Measurements from ENCODE around the gene GIPC1.

- TF ChIP-seq POLR2A (IDR thresholded peaks at IDR 0.05) (no peak), CTCF (IDR thresholded peaks at IDR 0.05) (no peak), POLR2AphosphoS5 (IDR thresholded peaks at IDR 0.05) (no peak), EP300 (IDR thresholded peaks at IDR 0.05) (no peak)
Measured at GRCh38 chr19:14533450-14533849, 37.5 kb upstream of the GIPC1 start.

All from stomach (tissue), 4 donors.